HL-60/S4 treated with phorbol 12-myristate 13-acetate at 8.2 ng/mL for 4 days and 3 days (cell line): ENCODE results near the gene TAF1A.

Experiments
- in situ Hi-C: fragments of 300-500 bp; cut with MboI; formaldehyde crosslinking; loops from 2 replicates; pipeline ENCODE4 v1.15.0; 2022; ENCODE audit warnings: low sequenced_read_pairs

TAF1A gene

DNA sequence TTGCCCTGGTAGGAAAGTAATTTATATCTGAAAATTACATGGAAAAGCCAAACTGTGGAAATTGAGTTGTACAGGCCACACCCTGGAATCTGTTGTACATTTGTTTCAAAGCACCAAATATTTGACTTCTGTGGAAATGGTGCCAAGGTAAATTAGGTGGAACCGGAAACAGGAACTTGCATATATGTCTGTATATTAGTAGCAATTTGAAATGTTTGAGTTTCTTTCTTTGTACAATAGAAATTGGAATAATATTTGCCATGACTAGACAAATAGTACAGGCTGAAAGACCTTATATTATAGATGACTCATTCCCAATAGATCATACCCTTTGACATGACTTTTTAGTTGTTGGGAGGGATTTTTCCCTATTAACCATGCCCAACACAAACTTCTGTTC lies 10.5 kb upstream of the TAF1A start:
- in situ Hi-C loops: no loop called here

DNA sequence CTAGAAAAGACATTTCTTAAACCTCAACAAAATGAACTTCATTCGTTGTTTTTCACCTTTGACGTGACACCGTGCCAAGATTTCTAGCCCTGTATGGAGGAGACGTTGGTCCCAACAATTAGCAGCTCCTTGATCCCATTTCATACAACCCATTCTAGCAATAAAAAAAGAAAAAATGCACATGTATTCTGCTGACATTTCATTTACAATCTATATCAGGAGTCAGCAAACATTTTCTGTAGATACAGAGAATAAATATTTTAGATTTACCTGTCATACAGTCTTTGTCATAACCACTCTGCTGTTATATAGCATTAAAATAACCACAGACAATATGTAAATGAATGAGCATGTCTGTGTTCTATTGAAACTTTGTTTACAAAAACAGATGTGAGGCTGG lies 7.0 kb upstream of the TAF1A start:
- in situ Hi-C loops: no loop called here

DNA sequence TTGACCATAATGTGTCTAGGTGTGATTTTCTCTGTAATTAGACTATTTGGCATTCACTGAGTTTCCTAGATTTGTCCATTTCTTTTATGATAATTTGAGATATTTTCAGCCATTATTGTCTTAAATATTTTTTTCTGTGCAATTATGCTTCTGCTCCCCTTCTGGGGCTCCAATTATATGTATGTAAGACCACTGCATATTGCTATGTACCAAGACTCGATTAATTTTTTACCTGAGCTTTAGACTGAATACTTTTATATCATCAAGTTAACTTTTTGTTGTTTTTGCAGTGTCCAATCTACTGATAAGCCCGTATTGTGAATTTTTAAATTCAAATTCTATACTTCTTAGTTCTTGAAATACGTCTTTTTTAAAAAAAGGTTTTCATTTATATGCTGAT lies 5.1 kb upstream of the TAF1A start:
- in situ Hi-C loops: no loop called here

DNA sequence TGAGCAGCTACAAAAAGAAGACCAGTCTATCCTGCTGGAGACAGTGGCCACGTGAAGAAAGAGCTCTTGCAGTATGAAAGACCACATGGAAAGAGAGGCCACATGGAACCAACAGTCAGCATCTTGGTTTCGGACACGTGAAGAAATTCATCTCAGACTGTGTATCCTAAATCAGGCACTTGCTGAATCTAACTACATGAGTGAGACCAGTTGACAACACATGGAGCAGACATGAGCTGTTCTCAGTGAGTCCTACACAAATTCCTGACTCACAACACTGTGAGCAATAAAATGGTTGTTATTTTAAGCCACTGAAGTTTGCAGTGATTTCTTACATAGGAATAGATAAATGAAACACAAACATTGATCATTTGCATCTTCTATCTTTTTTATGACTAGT lies 2.4 kb upstream of the TAF1A start:
- in situ Hi-C loops: no loop called here

DNA sequence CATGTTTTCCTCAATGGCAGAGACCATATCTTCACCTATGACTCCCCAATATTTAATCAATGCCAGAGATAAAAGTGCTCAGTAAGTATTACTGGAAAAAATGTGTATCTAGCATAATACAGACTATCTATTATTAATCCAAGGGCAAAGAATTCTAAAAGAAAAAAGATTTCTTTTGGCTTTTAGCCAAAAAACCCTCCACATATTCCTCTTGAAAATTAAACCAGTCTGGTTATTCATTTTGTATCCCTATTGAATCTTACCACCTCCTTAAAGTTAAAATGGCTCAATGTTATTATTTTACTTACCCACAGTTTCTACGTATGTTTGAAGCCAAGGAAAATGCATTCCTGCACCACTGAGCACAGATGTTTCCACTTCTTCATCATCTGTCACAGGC lies 1.6 kb downstream of the TAF1A start:
- in situ Hi-C loops: no loop called here

DNA sequence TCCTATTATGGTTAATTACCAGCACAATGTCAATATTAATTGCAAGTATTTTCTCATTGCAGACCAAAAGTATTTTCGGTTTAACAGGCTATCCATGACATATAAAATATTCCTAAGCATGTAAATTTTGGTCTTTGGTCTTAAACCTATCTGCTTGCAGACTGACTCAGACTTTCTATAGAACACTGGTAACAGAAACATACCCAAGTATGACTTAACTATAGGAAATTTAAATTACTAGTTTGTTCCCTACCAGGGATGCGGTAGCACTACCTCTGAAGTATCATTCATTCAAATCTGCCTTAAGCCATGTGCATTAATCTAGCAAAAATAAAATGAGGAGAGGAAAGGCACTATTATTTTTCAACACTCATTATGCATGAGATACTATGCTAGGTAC lies 2.9 kb downstream of the TAF1A start:
- in situ Hi-C loops: no loop called here

DNA sequence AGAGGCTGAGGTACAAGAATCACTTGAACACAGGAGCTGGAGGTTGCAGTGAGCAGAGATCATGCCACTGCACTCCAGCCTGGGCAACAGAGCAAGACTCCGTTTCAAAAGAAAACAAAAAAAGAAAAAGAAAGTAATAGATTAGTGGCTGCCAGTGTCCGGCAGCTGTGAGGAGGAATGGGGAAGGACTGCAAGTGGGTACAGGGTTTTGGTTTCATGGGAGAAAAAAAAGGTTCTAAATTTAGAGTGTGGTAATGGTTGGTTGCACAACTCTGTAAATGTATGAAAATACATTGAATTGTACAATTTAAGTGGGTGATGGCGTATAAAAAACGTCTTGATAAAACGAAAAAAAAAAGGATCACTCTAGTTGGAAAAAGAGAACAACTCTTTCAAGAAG lies 6.7 kb downstream of the TAF1A start:
- in situ Hi-C loops: no loop called here

DNA sequence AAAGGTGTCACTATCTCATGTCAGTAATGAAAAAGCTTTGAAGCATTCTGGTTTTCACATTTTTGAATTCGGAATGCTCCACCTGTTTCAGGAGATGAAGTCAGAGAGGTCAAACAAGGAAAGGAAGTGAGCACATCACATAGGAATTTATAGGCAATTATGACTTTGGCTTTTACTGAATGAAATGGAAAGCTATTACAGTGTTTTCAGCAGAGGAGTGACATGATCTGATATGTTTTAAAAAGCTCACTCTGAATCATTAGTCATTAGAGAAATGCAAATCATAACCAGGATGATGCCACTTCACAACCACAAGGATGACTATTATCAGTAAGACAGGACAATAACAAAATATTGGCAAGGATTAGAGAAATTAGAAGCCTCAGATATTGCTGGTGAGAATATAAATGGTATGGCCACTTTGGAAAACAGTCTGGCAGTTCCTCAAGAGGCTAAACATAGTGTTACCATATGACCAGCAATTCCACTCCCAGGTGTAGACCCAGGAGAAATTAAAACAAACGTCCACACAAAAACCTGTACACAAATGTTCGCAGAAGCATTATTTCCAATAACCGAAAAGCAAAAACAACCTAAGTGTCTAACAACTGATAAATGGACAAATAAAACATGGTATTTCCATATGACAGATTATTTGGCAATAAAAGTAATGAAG lies 7.5 kb downstream of the TAF1A start:
- in situ Hi-C loops: no loop called here

DNA sequence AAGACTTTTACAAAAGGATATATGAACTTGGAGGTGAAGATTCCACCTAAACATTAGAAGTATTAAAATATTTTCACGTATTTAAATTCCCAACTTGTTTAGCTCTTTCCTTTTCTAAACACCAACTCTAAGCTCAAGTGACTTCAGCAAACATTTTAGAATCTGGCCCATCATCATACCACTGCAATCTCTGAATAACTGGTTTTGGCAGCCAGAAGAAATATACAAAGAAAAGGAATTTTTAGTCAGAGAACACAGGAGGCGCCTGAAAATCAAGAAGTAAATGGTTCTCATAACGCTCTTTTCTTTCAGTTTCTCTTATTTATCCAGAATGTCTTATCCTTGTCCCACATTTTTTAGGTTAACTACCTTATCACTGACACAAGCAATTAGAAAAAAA lies 10.4 kb downstream of the TAF1A start:
- in situ Hi-C loops: no loop called here

DNA sequence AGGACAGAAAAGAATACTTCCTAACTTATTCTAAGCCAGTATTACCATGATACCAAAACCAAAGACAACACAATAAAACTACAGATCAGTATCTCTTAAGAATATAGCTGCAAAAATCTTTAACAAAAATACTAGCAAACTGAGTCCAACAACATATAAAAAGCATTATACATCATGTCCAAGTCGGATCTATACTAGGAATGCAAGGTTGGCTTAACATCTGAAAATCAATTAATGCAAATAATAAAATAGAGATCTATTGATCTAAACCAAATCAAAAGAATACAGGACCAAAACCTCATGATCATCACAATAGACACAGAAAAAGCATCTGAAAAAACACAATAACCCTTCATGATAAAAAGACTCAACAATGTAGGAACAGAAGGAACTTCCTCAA lies 18.9 kb downstream of the TAF1A start:
- in situ Hi-C loops: no loop called here

DNA sequence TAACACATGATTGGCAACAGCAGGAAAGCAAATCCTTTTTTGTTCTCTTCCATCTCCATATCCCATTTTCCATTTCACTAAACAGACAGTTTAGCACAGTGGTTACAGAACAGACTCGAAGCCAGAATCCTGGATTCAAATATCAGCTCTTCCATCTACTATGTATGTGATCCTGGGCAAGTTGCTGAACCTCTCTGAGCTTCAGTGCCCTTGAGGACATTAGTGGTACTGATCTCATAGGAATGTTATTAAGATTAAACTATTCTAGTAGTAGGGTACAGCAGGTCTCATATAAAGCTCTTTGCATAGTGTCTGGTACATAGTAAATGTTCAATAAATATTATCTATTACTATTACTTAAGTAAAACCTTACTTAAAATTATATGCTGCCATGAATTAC lies 28.1 kb downstream of the TAF1A start:
- in situ Hi-C loops: no loop called here

DNA sequence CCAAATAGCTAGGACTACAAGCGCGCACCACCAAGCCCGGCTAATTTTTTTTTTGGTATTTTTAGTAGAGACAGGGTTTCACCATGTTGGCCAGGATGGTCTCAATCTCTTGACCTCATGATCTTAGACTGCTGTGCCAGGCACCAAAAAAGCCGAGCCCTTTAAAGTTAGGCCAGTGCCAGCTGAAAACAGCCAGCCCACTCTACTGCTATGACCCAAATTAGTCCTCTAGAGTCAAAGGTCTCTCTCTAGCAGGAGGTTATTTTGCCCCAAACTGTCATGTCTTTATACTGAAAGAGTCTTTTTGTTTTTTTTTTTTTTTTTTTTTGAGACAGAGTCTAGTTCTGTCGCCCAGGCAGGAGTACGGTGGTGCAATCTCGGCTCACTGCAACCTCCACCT lies 32.2 kb downstream of the TAF1A start:
- in situ Hi-C loops: no loop called here

DNA sequence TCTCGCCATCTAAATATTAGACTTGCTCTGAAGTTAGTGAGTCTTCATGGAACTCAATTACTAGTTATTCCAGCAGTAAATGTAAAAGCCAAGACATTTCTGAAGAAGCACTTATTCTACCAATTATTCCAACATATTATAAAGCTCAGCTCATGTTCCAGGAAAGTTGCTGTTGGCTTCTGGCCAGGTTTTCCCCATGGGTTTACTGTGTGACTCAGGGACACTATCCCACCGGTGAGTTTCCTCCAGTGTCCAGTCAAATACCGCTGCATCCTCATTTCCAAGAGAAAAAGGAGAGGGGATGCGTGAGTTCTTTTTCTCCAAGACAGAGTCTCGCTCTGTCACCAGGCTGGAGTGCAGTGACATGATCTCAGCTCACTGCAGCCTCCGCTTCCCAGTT lies 32.6 kb downstream of the TAF1A start:
- in situ Hi-C loops: no loop called here

DNA sequence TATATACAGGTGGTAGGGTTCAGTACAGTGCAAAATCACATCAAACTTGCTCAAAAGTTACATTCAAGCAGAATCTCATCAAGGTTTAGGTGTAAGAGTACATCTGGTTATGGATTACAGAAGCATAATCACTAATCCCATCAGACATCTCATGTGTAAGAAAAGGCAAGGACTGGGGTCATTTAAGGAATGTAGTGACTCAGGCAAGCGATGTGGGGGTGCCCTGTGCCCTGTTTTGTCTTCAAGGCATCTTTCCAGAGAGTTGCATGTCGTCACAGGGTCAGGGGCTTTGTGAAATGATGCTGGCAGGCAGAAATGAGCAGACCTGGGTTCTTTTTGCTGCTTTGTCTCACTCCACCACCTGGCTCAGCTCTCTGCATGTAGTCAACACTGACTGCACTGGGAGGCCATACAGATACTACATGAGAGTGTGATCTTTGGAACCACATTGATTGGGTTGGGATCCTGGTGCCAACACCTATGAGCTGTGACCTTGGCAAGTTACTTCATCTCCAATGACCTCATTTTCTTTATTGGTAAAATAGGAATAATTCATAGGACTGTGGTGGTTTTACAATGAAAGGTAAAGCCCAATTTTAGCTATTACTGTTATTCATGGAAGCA lies 33.6 kb downstream of the TAF1A start:
- in situ Hi-C loops: no loop called here

DNA sequence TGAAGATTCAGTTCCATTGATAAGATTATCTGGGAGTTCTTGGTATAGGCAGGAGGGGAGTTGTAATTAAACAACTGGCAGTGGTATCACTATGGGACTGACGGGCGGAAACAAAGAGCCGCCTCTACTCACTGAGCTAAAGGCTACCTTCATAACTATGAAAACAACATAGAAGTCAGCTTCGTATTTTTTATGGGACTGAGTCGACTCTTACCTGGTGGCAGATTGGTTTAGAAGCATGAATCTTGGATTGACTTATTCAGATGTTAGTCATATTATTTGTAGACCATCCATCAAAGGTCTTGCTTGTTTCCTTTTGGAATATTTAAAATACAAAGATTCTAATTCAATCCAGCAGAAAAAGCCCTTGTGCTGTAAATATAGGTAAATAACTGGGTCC lies 35.6 kb downstream of the TAF1A start:
- in situ Hi-C loops: no loop called here

DNA sequence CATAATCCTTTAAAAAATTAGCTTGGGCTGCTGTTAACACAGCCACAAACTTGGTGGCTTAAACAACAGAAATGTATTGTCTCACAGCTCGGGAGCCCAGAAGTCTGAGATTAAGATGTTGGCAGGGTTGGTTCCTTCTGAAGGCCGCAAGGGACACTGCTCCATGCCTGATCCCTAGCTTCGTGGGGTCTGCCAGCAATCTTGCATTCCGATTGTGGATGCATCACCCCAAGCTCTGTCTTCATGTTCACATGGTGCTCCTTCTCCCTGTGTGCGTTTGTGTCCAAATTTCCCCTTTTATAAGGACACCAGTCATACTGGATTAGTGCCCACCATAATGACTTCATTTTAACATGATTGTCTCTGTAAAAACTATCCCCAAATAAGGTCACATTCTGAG lies 36.9 kb downstream of the TAF1A start:
- in situ Hi-C loops: no loop called here

DNA sequence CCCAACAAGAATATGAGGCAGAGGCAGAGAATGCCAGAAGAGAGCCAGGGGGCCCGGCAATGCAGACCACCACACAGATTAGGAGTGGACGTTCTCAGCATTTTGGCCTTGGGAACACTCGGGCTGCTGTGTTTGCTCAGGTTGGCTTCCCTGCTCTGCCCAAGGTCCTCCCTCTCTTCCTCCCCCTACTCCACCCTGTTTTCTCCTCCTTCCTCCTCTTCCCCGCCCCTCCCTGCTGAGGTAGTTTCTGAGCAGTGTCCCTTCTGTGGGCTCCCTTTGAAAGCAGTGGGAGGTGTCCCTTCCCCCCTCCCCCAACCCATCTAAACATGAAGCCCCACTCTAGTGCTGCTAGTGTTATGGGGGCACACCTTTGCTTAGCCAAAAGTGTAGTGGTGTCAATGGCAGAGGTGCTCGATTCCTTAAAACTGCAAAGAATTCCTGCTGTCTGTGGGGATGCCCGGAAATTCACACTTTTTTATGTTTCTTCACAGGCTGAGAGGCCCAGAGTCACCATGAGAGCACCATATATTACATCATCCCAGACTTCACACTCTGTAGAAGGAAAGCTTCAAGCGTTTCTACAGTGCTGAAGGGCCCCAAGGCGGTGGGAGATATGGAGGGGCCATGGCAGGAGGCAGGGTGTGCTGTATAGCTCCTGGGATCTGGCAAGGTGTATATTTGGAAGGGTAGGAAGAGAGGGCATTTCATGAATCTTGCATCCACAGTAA lies 41.6 kb downstream of the TAF1A start, which contains the start of gene HHIPL2:
HHIPL2 (minus strand) TSS at position 161 of the 728 bp plus-strand sequence; CDS start at position 101, 60 bp downstream.
- in situ Hi-C loops: no loop called here

DNA sequence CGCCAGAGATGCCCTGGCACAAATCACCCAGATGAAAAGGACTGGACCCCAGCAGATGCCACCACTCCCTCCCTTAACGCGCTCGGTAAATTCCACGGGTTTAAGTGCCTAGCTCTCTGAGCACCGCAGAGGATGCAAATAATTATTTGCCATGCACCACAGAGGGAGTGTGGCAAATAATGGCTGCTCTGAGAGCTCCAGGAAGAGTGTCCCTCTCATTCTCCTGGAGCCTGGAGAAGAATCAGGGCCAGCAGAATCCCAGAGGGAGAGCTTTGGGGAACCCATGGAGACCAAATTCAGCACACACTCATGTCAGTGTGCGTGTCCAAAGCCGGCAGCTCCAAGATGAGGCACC lies 42.5 kb downstream of the TAF1A start:
- in situ Hi-C loops: no loop called here

DNA sequence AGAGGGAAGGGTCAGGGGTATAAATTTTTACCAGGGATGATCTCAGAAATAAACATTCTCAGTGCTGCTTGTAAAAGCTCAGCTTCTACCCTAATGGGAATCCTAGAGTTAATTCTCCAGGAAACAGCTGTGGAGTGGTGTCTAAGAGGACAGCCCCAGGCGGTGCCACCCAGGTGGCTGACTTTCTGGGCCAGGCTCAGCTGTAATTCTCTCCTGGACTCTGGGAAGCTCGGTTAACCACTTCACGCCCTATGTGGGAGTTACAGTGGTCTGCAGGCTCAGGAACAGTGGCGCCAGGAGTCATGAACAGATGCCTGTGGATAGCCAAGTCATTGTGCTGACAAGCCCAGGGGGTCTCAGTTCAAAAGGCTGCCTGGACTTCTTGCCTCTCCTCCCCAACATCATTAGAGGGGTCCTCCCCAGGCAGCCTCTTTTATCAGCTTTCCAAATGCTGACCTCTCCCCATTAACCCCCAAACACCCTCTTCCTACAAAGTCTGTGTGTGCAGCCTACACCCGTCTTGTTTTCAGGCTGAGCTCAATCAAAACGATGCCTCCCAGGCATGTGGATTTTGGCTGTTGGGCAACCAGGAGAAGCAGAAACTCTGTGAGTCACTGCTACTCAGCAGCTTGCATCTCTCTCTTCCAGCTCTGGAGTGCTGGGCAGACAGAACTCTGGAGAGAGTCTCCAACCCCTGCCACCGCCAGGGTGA lies 43.0 kb downstream of the TAF1A start:
- in situ Hi-C loops: no loop called here

DNA sequence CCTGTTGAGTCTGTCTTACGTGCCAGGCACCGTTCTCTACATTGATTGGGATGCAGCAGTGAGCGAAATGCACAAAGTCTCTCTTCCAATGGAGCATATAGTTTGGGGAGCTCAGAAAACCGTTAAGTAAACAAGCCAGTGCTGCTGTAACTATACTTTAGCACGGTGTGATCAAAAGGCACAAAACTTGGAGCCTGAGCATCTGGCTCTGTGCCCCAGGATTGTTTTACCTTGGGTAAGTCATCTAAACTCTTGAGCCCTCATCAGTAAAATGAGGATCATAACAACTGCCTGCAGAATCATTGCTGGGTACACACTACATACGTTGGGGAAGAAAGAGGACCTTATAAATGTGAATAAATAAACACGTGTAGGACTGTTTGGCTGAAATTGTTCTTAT lies 43.6 kb downstream of the TAF1A start:
- in situ Hi-C loops: no loop called here

DNA sequence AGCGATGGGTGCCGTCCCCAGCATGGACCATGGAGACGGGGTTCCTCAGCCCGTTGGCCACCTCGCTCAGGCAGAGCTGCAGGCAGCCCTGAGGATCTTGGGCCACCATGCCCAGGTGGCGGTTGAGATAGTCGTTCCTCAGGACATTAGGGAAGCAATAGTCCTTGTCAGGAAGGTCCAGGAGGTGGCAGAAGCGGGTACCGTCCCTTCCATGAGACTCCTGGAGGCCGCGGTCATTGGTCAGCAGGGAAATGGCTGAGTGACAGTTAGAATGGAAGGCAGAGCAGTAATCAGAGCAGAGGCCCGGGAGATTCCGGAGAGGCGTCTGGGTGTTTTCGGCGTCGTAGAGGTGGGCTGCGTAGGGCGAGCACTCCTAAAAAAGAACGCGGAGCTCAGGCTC lies 45.9 kb downstream of the TAF1A start:
- in situ Hi-C loops: no loop called here

DNA sequence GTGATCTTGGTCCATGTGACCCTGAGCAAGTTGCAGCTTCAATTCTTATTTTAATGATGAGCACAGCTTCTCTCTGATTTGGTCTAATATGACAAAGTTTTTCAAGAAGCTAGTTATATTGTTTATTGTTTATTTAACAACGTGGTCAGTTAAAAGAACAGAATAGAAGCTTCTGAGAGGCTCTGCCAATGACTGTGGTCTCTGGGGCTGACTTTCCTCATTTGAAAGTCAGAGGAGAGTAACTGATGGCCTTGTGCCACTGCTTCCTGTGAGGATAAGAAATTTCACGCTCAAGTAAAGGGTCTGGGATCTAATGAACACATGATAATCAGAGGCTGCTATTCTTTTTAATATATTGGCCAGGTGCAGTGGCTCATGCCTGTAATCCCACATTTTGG lies 49.1 kb downstream of the TAF1A start:
- in situ Hi-C loops: no loop called here
